GM12878 (cell line): ENCODE results near the gene ZNF32. TPM values are rescaled to one million over a fixed set of nuclear protein-coding genes. Genes with fewer than 3 reads are reported as not detected.

Source experiments
- ATAC-seq: fragments of 200-7000 bp; cut with Tn5 transposase; 3 replicates; pipeline ENCODE4 v1.9.1; 2020; ENCODE audit warnings: mild to moderate bottlenecking, moderate library complexity
- BruUV-seq: library from RNA; stranded (reverse); fragments of 400-500 nt; replicated peaks from 2 replicates; lab custom pipeline; 2021; lab: Mats Ljungman, UMichigan
- CTCF ChIA-PET: fragments of 300-600 bp; sonication (Branson Sonifier 250); formaldehyde crosslinking; extraction: SDS; loops from one replicate; lab custom pipeline; 2021; ENCODE audit warnings: inconsistent platforms; lab: Yijun Ruan, JAX
- POLR2A ChIA-PET: fragments of 350-600 bp; formaldehyde crosslinking; extraction: SDS; loops from one replicate; lab custom pipeline; 2021; ENCODE audit warnings: inconsistent platforms; lab: Charles Lee
- RAD21 ChIA-PET: fragments of 300-600 bp; sonication (Branson Sonifier 250); formaldehyde crosslinking; loops from one replicate; lab custom pipeline; 2023; ENCODE audit warnings: antibody characterized with exemption; ENCODE audit not compliant: unreplicated experiment; lab: Charles Lee
- SMC1A ChIA-PET: fragments of 300-600 bp; sonication (Branson Sonifier 250); formaldehyde crosslinking; loops from one replicate; lab custom pipeline; 2023; ENCODE audit not compliant: unreplicated experiment, uncharacterized antibody; lab: Charles Lee
- DNase-seq: peaks from one replicate; pipeline ENCODE4 v3.0.0-alpha.2; 2011; ENCODE audit warnings: low read depth, low spot score
- FAIRE-seq: peaks from 3 replicates; lab custom pipeline; 2011; peaks lifted over from hg19 to GRCh38; lab: Jason Lieb, UNC
- H2AFZ ChIP-seq: 2 replicates; pipeline ENCODE4 v1.6.0; 2011; ENCODE audit warnings: low read depth, low read length, control low read depth; ENCODE audit not compliant: control insufficient read depth
- H3K27ac ChIP-seq: 2 replicates; pipeline ENCODE4 v1.5.1; 2011; ENCODE audit warnings: control low read depth; ENCODE audit not compliant: control insufficient read depth, insufficient read depth
- H3K27me3 ChIP-seq, 2 experiments: replicated peaks in 1 of 2; 2 replicates each; pipeline versions ENCODE4 v1.6.0 to v1.6.1; 2011; ENCODE audit warnings: low read length in 1 of 2; ENCODE audit not compliant: control insufficient read depth in 2 of 2, insufficient read depth in 2 of 2
- H3K36me3 ChIP-seq, 2 experiments: 2 replicates each; pipeline ENCODE4 v1.5.1; 2011; ENCODE audit warnings: low read length in 1 of 2; ENCODE audit not compliant: control insufficient read depth in 2 of 2, insufficient read depth in 2 of 2
- H3K4me1 ChIP-seq: 2 replicates; pipeline ENCODE4 v1.6.1; 2011; ENCODE audit warnings: mild to moderate bottlenecking, low read length, moderate library complexity, mixed read lengths; ENCODE audit not compliant: control insufficient read depth, insufficient read depth
- H3K4me2 ChIP-seq: 2 replicates; pipeline ENCODE4 v1.6.0; 2011; ENCODE audit warnings: control low read depth; ENCODE audit not compliant: control insufficient read depth, insufficient read depth
- H3K4me3 ChIP-seq: fragments of 200-600 bp; sonication (generic); 2 replicates; pipeline ENCODE4 v1.5.1; 2016
- H3K79me2 ChIP-seq: 2 replicates; pipeline ENCODE4 v1.6.0; 2011; ENCODE audit warnings: low read length; ENCODE audit not compliant: control insufficient read depth, insufficient read depth
- H3K9ac ChIP-seq: 2 replicates; pipeline ENCODE4 v1.8.0; 2011; ENCODE audit warnings: low read length, control low read depth, mixed read lengths; ENCODE audit not compliant: control insufficient read depth, insufficient read depth
- H3K9me3 ChIP-seq: replicated peaks from 3 replicates; pipeline ENCODE4 v1.5.1; 2011; ENCODE audit warnings: mild to moderate bottlenecking, low read length; ENCODE audit not compliant: control insufficient read depth, insufficient read depth
- H4K20me1 ChIP-seq: 2 replicates; pipeline ENCODE4 v1.6.0; 2011; ENCODE audit not compliant: control insufficient read depth, insufficient read depth
- CEBPB ChIP-seq, 2 experiments: fragments of 150-350 bp in 1 of 2; IDR thresholded peaks; 2 replicates each; pipeline ENCODE4 v1.6.1; 2012 to 2014; ENCODE audit warnings: low read depth in 2 of 2, low read length in 2 of 2, borderline replicate concordance in 1 of 2, inconsistent platforms in 1 of 2
- CHD2 ChIP-seq: IDR thresholded peaks from 2 replicates; pipeline ENCODE4 v1.6.1; 2011; ENCODE audit warnings: low read depth, low read length, improper control_type of control experiment, borderline replicate concordance
- EP300 ChIP-seq, 2 experiments: fragments of 150-350 bp in 1 of 2; IDR thresholded peaks; 2 replicates each; pipeline ENCODE4 v1.6.1; 2011 to 2012; ENCODE audit warnings: low read depth in 2 of 2, low read length in 2 of 2, borderline replicate concordance in 1 of 2, improper control_type of control experiment in 1 of 2, inconsistent platforms in 1 of 2; ENCODE audit not compliant: control insufficient read depth in 1 of 2
- NRF1 ChIP-seq: conservative IDR thresholded peaks from 2 replicates; pipeline ENCODE4 v1.6.1; 2011; ENCODE audit warnings: mild to moderate bottlenecking, low read depth, low read length, improper control_type of control experiment
- SIN3A ChIP-seq: IDR thresholded peaks from 2 replicates; pipeline ENCODE4 v1.6.1; 2012; ENCODE audit warnings: low read depth, low read length, improper control_type of control experiment
- TAF1 ChIP-seq: IDR thresholded peaks from 2 replicates; pipeline ENCODE4 v1.6.1; 2011; ENCODE audit warnings: mild to moderate bottlenecking, low read depth, low read length, borderline replicate concordance
- ZNF384 ChIP-seq: IDR thresholded peaks from 2 replicates; pipeline ENCODE4 v1.6.1; 2012; ENCODE audit warnings: low read depth, mild to moderate bottlenecking, low read length, improper control_type of control experiment, borderline replicate concordance
- WGBS: methylation state at CpG from one replicate; pipeline ENCODE4 v1.1.6; 2016; ENCODE audit warnings: low lambda C conversion rate; ENCODE audit not compliant: insufficient replicate concordance, insufficient coverage; ENCODE audit errors: missing lambda C conversion rate; 5-methylcytosine and 5-hydroxymethylcytosine counted together
- in situ Hi-C: fragments of 300-500 bp; cut with MboI; formaldehyde crosslinking; loops from 9 replicates; pipeline ENCODE4 v1.14.3; 2018; ENCODE audit warnings: mixed read lengths
- intact Hi-C: fragments of 100-400 bp; cut with micrococcal nuclease; formaldehyde crosslinking; loops from one replicate; pipeline ENCODE4 v1.14.2; 2022; ENCODE audit not compliant: unreplicated experiment
- polyA plus RNA-seq, 11 experiments: library from polyadenylated mRNA; depleted of rRNA in 4 of 11; unstranded in 6 of 11; stranded (reverse) in 5 of 11; fragments of >200 nt; fragmentation: Nextera tagmentation in 4 of 11; fragmentation: Illumina TruSeq in 1 of 11; extraction: Ambion mirVana in 4 of 11; extraction: Trizol in 1 of 11; gene quantifications; 1 replicate in 1 of 11; 2 replicates in 10 of 11; pipeline versions ENCODE4 v1.2.1 to v1.2.3, GENCODE V29; 2011 to 2016; ENCODE audit warnings: inconsistent platforms in 2 of 11, missing spikeins in 2 of 11, low read depth in 1 of 11
- total RNA-seq, 4 experiments: library from RNA; depleted of rRNA in 3 of 4; stranded (reverse); fragments of >200 nt in 3 of 4; fragmentation: Illumina TruSeq in 1 of 4; extraction: Trizol in 1 of 4; gene quantifications; 2 replicates each; pipeline versions ENCODE4 v1.2.1 to v1.2.3, GENCODE V29; 2013 to 2021
- TF ChIP-seq, protein P1 (sequence below): fragments of 450-650 bp; IDR thresholded peaks from 2 replicates; pipeline ENCODE4 v1.6.1; 2016; ENCODE audit warnings: mild to moderate bottlenecking
- TF ChIP-seq, protein P2 (sequence below): fragments of 450-650 bp; IDR thresholded peaks from 2 replicates; pipeline ENCODE4 v1.6.1; 2018; ENCODE audit warnings: mild to moderate bottlenecking, low read depth, moderate library complexity; ENCODE audit not compliant: partially characterized antibody

Gene ZNF32
- total and polyA plus RNA-seq, 10 of the 15 experiments (the other 5 are each of a cell fraction or from before 2014, with no cell fraction given), result 1.9 to 23.0 (median 3.4) TPM

DNA sequence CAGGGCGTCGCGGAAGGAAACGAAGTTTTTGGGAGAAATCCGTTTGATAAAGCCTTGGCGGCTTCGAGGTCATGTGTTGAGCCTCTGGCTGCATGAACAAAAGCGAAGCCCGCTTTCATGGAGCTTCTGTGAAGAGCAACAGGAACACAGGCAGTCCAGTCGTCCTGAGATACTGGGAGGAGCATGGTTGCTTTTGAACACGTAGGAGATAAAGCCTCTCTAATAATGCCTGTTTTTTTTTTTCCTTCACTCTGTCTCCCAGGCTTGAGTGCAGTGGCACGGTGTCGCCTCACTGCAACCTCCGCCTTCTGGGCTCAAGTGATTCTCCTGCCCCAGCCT, 473 bp upstream of the ZNF32 start:
- Histone ChIP-seq H3K27ac (no peak overlapping the region), H3K27me3 (no peaks in the 10 kb centered on the region), H3K4me2 (peak overlapping the region; percentile 95), H3K36me3 (no peaks in the 10 kb centered on the region), H3K4me3 (peak overlapping the region; percentile 83), H3K9me3 (peaks cover 26% of the 10 kb centered on the region), H3K4me1 (no peaks in the 10 kb centered on the region), H2AFZ (peak overlapping the region; percentile 91), H4K20me1 (no peaks in the 10 kb centered on the region), H3K79me2 (no peaks in the 10 kb centered on the region), H3K9ac (peak overlapping the region; percentile 80)
- no TSS peak for BruUV-seq
- intact Hi-C loops (no loop called here), in situ Hi-C loops (no loop called here)
- RAD21 ChIA-PET, result interaction anchor here (1.4 to 1.7 kb wide), 2 partner anchors 54 to 243 kb away, joined by 3 to 4 read pairs; no protein-coding TSS in a partner anchor
- no peak for FAIRE-seq
- CTCF ChIA-PET, result no interaction called here
- WGBS, result 34% methylated on average over 14 of the region's 14 CpGs
- SMC1A ChIA-PET, result interaction anchor here (1.2 to 2.6 kb wide), 4 partner anchors 16 to 55 kb away, joined by 3 to 10 read pairs (median 3); no protein-coding TSS in a partner anchor
- POLR2A ChIA-PET, result interaction anchor here (0.5 to 1.3 kb wide), 2 partner anchors 54 to 209 kb away, joined by 3 to 6 read pairs; no protein-coding TSS in a partner anchor
- DNase-seq, result no peak
- ATAC-seq, result peak; percentile 7
- TF ChIP-seq EP300 (IDR thresholded peaks at IDR 0.05; ENCODE audit: borderline replicate concordance in 1 of 2, control insufficient read depth in 1 of 2, low read depth in 2 of 2, low read length in 2 of 2), result no peak
- TF ChIP-seq, protein P1, sequence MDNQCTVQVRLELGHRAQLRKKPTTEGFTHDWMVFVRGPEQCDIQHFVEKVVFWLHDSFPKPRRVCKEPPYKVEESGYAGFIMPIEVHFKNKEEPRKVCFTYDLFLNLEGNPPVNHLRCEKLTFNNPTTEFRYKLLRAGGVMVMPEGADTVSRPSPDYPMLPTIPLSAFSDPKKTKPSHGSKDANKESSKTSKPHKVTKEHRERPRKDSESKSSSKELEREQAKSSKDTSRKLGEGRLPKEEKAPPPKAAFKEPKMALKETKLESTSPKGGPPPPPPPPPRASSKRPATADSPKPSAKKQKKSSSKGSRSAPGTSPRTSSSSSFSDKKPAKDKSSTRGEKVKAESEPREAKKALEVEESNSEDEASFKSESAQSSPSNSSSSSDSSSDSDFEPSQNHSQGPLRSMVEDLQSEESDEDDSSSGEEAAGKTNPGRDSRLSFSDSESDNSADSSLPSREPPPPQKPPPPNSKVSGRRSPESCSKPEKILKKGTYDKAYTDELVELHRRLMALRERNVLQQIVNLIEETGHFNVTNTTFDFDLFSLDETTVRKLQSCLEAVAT, result 0 out of 2 replicates have a peak, but pooled peaks have one; percentile 18

- peak overlapping the region; percentile 91 for H2AFZ ChIP-seq
- intact Hi-C loops, result no loop called here
- H3K9ac ChIP-seq, result peak overlapping the region; percentile 80
- peaks cover 33% of the 10 kb centered on the region for H3K9me3 ChIP-seq
- peak overlapping the region; percentile 95 for H3K4me2 ChIP-seq
- in situ Hi-C loops, result no loop called here
- ATAC-seq, result no peak; the same call in 2 of the 3 replicates
- RAD21 ChIA-PET, result interaction anchor here (1.7 kb wide), 1 partner anchor 53 kb away, joined by 4 read pairs; no protein-coding TSS in a partner anchor
- POLR2A ChIA-PET, result no interaction called here
- peak overlapping the region; percentile 83 for H3K4me3 ChIP-seq
- CTCF ChIA-PET, result no interaction called here
- peak overlapping the region; percentile 62; the same call in 1 of the 2 replicates for H3K27ac ChIP-seq
- 24% methylated on average over 8 of the region's 9 CpGs for WGBS
- no peaks in the 10 kb centered on the region for H3K36me3 ChIP-seq
- H3K27me3 ChIP-seq, result no peaks in the 10 kb centered on the region
- H3K79me2 ChIP-seq, result no peaks in the 10 kb centered on the region
- no TSS peak for BruUV-seq
- no peak for FAIRE-seq
- SMC1A ChIA-PET, result interaction anchor here (1.2 to 2.6 kb wide), 2 partner anchors 42 to 54 kb away, joined by 3 to 10 read pairs; no protein-coding TSS in a partner anchor
- no peaks in the 10 kb centered on the region for H3K4me1 ChIP-seq
- DNase-seq, result no peak
- no peaks in the 10 kb centered on the region for H4K20me1 ChIP-seq
- TF ChIP-seq, protein P2, sequence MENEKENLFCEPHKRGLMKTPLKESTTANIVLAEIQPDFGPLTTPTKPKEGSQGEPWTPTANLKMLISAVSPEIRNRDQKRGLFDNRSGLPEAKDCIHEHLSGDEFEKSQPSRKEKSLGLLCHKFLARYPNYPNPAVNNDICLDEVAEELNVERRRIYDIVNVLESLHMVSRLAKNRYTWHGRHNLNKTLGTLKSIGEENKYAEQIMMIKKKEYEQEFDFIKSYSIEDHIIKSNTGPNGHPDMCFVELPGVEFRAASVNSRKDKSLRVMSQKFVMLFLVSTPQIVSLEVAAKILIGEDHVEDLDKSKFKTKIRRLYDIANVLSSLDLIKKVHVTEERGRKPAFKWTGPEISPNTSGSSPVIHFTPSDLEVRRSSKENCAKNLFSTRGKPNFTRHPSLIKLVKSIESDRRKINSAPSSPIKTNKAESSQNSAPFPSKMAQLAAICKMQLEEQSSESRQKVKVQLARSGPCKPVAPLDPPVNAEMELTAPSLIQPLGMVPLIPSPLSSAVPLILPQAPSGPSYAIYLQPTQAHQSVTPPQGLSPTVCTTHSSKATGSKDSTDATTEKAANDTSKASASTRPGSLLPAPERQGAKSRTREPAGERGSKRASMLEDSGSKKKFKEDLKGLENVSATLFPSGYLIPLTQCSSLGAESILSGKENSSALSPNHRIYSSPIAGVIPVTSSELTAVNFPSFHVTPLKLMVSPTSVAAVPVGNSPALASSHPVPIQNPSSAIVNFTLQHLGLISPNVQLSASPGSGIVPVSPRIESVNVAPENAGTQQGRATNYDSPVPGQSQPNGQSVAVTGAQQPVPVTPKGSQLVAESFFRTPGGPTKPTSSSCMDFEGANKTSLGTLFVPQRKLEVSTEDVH, result no peak
- TF ChIP-seq NRF1, result no peak
- TF ChIP-seq, protein P1, result peak; percentile 82
- TF ChIP-seq CHD2, result no peak
- no peak for TF ChIP-seq CEBPB (IDR thresholded peaks at IDR 0.05; ENCODE audit: borderline replicate concordance in 1 of 2, low read depth in 2 of 2, low read length in 2 of 2)
- TF ChIP-seq SIN3A, result no peak
- no peak for TF ChIP-seq TAF1
- TF ChIP-seq ZNF384, result no peak
Measured at GRCh38 chr10:43648095-43648397, 635 bp downstream of the ZNF32 start.
